Gastroesophageal sphincter (tissue), 4 donors: ENCODE results near the gene TRIM59. TPM values are rescaled to one million over a fixed set of nuclear protein-coding genes. Genes with fewer than 3 reads are reported as not detected.
"Not testable (repeated sequence)": the region's sequence is repeated elsewhere in the genome, so short reads cannot be mapped to it uniquely, and the experiment has no call there.

ENCODE experiments used
- ATAC-seq: fragments of 150-250 bp; one replicate; pipeline ENCODE4 v1.9.1; 2016; ENCODE audit warnings: mild to moderate bottlenecking, moderate library complexity
- H3K27ac ChIP-seq, 4 donors: fragments of 200-600 bp; sonication (generic) in 3 of 4; 1 replicate in 3 of 4; 2 replicates in 1 of 4; pipeline ENCODE4 v1.5.1; 2016 to 2019
- H3K27me3 ChIP-seq: fragments of 200-600 bp; sonication (generic); one replicate; pipeline ENCODE4 v1.5.1; 2019
- H3K36me3 ChIP-seq, 2 donors: fragments of 200-600 bp; sonication (generic); one replicate each; pipeline ENCODE4 v1.5.1; 2019; ENCODE audit warnings: control low read depth in 1 of 2
- H3K4me1 ChIP-seq, 3 donors: fragments of 200-600 bp; sonication (generic); 1 replicate in 2 of 3; 2 replicates in 1 of 3; pipeline ENCODE4 v1.5.1; 2016 to 2019; ENCODE audit warnings: control low read depth in 2 of 3
- H3K4me3 ChIP-seq, 2 donors: fragments of 200-600 bp; sonication (generic); one replicate each; pipeline ENCODE4 v1.5.1; 2019; ENCODE audit warnings: mild to moderate bottlenecking in 1 of 2, moderate library complexity in 1 of 2
- H3K9me3 ChIP-seq, 3 donors: fragments of 200-600 bp; sonication (generic); one replicate each; pipeline ENCODE4 v1.5.1; 2017 to 2019; ENCODE audit warnings: control low read depth in 2 of 3
- EP300 ChIP-seq: sonication (generic); formaldehyde crosslinking; IDR thresholded peaks from one replicate; pipeline ENCODE4 v1.6.1; 2017; ENCODE audit warnings: antibody characterized with exemption, mild to moderate bottlenecking
- POLR2A ChIP-seq, 2 donors: fragments of 450-650 bp; IDR thresholded peaks; one replicate each; pipeline ENCODE4 v1.6.1; 2017; ENCODE audit warnings: antibody characterized with exemption in 2 of 2, mild to moderate bottlenecking in 2 of 2, moderate library complexity in 1 of 2
- POLR2AphosphoS5 ChIP-seq: sonication (generic); formaldehyde crosslinking; IDR thresholded peaks from one replicate; pipeline ENCODE4 v1.6.1; 2017; ENCODE audit warnings: antibody characterized with exemption
- WGBS, 2 donors: methylation state at CpG; one replicate each; pipeline ENCODE4 v1.1.5; 2018; ENCODE audit warnings: low coverage in 1 of 2; 5-methylcytosine and 5-hydroxymethylcytosine counted together
- total RNA-seq, 4 donors: library from RNA; depleted of rRNA; stranded (reverse); fragments of >200 nt; gene quantifications; one replicate each; pipeline ENCODE4 v1.1.0, GENCODE V29; 2016
- TF ChIP-seq, protein P1 (sequence below), 4 experiments: fragments of 200-600 bp in 2 of 4; fragments of 450-650 bp in 2 of 4; sonication (generic) in 1 of 4; IDR thresholded peaks; one replicate each; pipeline ENCODE4 v1.5.1; 2017 to 2019; ENCODE audit warnings: antibody characterized with exemption in 4 of 4, mild to moderate bottlenecking in 2 of 4, moderate library complexity in 2 of 4

The TRIM59 gene
- total RNA-seq, 4 donors from 2014 or later = 2.2 to 3.2 (median 2.5) TPM

GRCh38 chr3:160460033-160460432, 10.4 kb upstream of the TRIM59 start:
- no CpG with 5 or more reads among the region's 3 CpGs for WGBS, 2 donors
- TF ChIP-seq POLR2AphosphoS5 = no peak
- no peak for TF ChIP-seq EP300
- TF ChIP-seq POLR2A (IDR thresholded peaks at IDR 0.05) = no peak
- TF ChIP-seq, protein P1, sequence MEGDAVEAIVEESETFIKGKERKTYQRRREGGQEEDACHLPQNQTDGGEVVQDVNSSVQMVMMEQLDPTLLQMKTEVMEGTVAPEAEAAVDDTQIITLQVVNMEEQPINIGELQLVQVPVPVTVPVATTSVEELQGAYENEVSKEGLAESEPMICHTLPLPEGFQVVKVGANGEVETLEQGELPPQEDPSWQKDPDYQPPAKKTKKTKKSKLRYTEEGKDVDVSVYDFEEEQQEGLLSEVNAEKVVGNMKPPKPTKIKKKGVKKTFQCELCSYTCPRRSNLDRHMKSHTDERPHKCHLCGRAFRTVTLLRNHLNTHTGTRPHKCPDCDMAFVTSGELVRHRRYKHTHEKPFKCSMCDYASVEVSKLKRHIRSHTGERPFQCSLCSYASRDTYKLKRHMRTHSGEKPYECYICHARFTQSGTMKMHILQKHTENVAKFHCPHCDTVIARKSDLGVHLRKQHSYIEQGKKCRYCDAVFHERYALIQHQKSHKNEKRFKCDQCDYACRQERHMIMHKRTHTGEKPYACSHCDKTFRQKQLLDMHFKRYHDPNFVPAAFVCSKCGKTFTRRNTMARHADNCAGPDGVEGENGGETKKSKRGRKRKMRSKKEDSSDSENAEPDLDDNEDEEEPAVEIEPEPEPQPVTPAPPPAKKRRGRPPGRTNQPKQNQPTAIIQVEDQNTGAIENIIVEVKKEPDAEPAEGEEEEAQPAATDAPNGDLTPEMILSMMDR (IDR thresholded peaks at IDR 0.05) = no peak

GRCh38 chr3:160459450-160459970, 9.9 kb upstream of the TRIM59 start:
- ATAC-seq = no peak
- Histone ChIP-seq H3K27ac (no peak overlapping the region), H3K4me1 (no peaks in the 10 kb centered on the region), H3K9me3 (no peaks in the 10 kb centered on the region), H3K27me3 (peaks cover 5% of the 10 kb centered on the region), H3K4me3 (no peak overlapping the region), H3K36me3 (no peaks in the 10 kb centered on the region)
- 82 to 100% methylated on average over 3 to 8 of the region's 9 CpGs for WGBS, 2 donors
- no peak for TF ChIP-seq POLR2A (IDR thresholded peaks at IDR 0.05)
- TF ChIP-seq POLR2AphosphoS5 = no peak

More at GRCh38 chr3:160460033-160460432, 10.4 kb upstream of the TRIM59 start:
- Histone ChIP-seq H3K27me3 (peaks cover 5% of the 10 kb centered on the region), H3K4me3 (no peak overlapping the region), H3K9me3 (no peaks in the 10 kb centered on the region), H3K36me3 (no peaks in the 10 kb centered on the region), H3K27ac (no peak overlapping the region), H3K4me1 (no peaks in the 10 kb centered on the region)
- ATAC-seq = no peak

DNA sequence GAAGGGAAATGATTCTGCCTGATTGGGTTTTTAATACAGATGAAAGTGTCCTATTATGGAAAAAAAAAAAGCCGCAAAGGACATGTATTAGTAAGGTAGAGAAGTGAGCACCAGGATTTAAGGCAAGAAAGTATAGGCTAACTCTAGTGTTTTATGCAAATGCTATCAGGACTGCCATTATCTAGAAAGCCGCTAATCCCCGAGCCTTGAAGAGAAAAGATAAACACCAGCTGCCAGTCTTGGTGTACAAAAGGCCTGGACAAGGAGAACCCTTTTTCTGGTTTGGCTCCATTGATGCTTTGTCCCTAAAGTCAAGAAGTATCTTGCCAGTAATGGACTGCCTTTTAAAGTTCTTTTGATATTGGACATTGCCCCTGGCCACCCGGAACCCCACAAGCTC, 8.6 kb upstream of the TRIM59 start:
- Histone ChIP-seq H3K27ac (no peak overlapping the region), H3K4me1 (no peaks in the 10 kb centered on the region), H3K9me3 (no peaks in the 10 kb centered on the region), H3K27me3 (peaks cover 5% of the 10 kb centered on the region), H3K4me3 (no peak overlapping the region), H3K36me3 (no peaks in the 10 kb centered on the region)
- TF ChIP-seq EP300 (no peak), POLR2AphosphoS5 (no peak), POLR2A (IDR thresholded peaks at IDR 0.05) (no peak)
- TF ChIP-seq, protein P1 (IDR thresholded peaks at IDR 0.05) = no peak
- ATAC-seq = no peak
- WGBS, 2 donors = 75% methylated on average over 3 to 4 of the region's 4 CpGs

DNA sequence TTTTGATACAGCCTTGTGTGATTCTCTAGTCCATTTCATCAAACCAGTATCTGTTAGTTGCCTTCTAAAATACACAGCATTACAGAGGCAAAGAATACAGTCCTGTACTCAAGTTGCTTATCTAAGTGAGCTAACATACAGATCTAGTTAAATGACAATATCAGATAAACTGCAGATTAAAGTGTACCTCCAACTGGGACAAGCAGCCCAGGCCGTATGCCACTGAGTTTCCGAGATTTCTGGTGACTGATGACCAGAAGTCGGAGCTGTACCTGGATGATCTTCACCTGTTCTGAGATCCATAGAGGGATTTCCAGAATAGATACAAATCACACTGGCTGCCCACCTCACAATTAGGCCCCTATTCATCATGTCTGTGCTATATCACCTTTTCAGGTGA, 6.3 kb upstream of the TRIM59 start:
- H3K27me3 ChIP-seq = no peaks in the 10 kb centered on the region
- TF ChIP-seq POLR2AphosphoS5 (no peak), EP300 (no peak), POLR2A (IDR thresholded peaks at IDR 0.05) (no peak)
- TF ChIP-seq, protein P1 (IDR thresholded peaks at IDR 0.05) = no peak
- WGBS, 2 donors = 82% methylated on average over 3 of the region's 3 CpGs; no CpG with 5 or more reads in 1 of the 2 donors
- no peak overlapping the region for H3K4me3 ChIP-seq
- ATAC-seq = no peak
- no peaks in the 10 kb centered on the region for H3K9me3 ChIP-seq
- H3K27ac ChIP-seq = no peak overlapping the region
- no peaks in the 10 kb centered on the region for H3K36me3 ChIP-seq
- H3K4me1 ChIP-seq = no peaks in the 10 kb centered on the region

DNA sequence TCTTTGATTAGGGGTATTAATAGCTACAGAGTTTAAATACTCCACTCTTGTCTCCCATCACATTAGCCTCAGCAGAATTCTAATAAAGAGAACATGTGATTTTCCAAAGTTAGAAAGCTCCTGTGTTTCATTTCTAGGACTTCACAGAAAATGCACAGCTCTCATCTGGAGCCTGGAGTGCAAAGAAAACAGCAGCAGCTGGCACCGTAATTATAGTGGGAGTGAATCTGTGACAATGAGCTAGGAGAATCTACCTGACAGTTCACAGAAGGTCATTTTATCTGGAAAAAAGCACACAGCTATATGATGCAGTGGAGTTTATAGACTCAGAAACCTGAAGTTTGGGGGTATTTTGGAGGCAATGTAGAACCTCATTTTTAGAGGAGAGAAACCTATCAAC, 5.4 kb upstream of the TRIM59 start:
- Histone ChIP-seq H3K9me3 (peaks cover 0 to 1% (median 0%) of the 10 kb centered on the region in 3 donors), H3K27me3 (peaks cover 4% of the 10 kb centered on the region), H3K4me1 (peaks cover 0 to 7% (median 3%) of the 10 kb centered on the region in 3 donors), H3K36me3 (no peaks in the 10 kb centered on the region), H3K4me3 (no peak overlapping the region), H3K27ac (no peak overlapping the region)
- ATAC-seq = no peak
- WGBS, 2 donors = no CpG with 5 or more reads among the region's 1 CpG
- TF ChIP-seq POLR2AphosphoS5 (no peak), EP300 (no peak), POLR2A (IDR thresholded peaks at IDR 0.05) (no peak)
- TF ChIP-seq, protein P1 (IDR thresholded peaks at IDR 0.05) = no peak

- WGBS, 2 donors = 94 to 100% methylated on average over 3 of the region's 19 CpGs
- H3K27ac ChIP-seq, H3K36me3 ChIP-seq, ATAC-seq, H3K4me3 ChIP-seq, H3K9me3 ChIP-seq: not testable (repeated sequence)
- peaks cover 0 to 21% (median 3%) of the 10 kb centered on the region in 3 donors for H3K4me1 ChIP-seq
- H3K27me3 ChIP-seq = peaks cover 19% of the 10 kb centered on the region
These were observed 2.7 kb upstream of the TRIM59 start for GRCh38 chr3:160452251-160452650.
